Colonic mucosa (tissue), 4 donors: ENCODE data around the gene BRF1. TPM values are rescaled to one million over a fixed set of nuclear protein-coding genes. Genes with fewer than 3 reads are reported as not detected.

Experiments used
- DNase-seq: peaks from one replicate; pipeline ENCODE4 v3.0.0-alpha.2; 2020
- H3K27ac ChIP-seq: fragments of 200-600 bp; one replicate; pipeline ENCODE4 v1.8.0; 2021
- H3K27me3 ChIP-seq: fragments of 200-600 bp; one replicate; pipeline ENCODE4 v1.8.0; 2021
- H3K36me3 ChIP-seq: fragments of 200-600 bp; one replicate; pipeline ENCODE4 v1.8.0; 2021
- H3K4me1 ChIP-seq: fragments of 200-600 bp; one replicate; pipeline ENCODE4 v1.8.0; 2021; ENCODE audit warnings: mild to moderate bottlenecking
- H3K4me3 ChIP-seq: fragments of 200-600 bp; one replicate; pipeline ENCODE4 v1.8.0; 2021
- H3K9ac ChIP-seq, 2 donors: one replicate each; pipeline ENCODE4 v1.7.0; 2013; ENCODE audit warnings: control low read depth in 2 of 2, low read depth in 2 of 2, low read length in 2 of 2
- H3K9me3 ChIP-seq: fragments of 200-600 bp; one replicate; pipeline ENCODE4 v1.8.0; 2021
- CTCF ChIP-seq: fragments of 200-600 bp; IDR thresholded peaks from one replicate; pipeline ENCODE4 v1.8.0; 2022; ENCODE audit warnings: antibody characterized with exemption, mild to moderate bottlenecking
- intact Hi-C: fragments of 100-400 bp; cut with DNase I; formaldehyde crosslinking; loops from one replicate; pipeline ENCODE4 v1.14.1; 2022
- total RNA-seq, 2 donors: library from RNA; stranded (reverse); fragmentation: NEBNext Ultra II Directional in 1 of 2; extraction: Animal tissue kit (Norgen Biotek cat#: 25700) in 1 of 2; gene quantifications; one replicate each; pipeline ENCODE4 v1.2.1, GENCODE V29; 2021
- donor health status: healthy.
- donor health status: DM: no; HTN: no; CAD: no.
- donor health status: DM: no; HTN: no; CAD: no.

BRF1 gene
- total RNA-seq, 2 donors from 2014 or later = 27.2 to 40.6 TPM

- peaks cover 5% of the 10 kb centered on the region for H3K4me1 ChIP-seq
- peaks cover 42% of the 10 kb centered on the region for H3K27me3 ChIP-seq
- H3K4me3 ChIP-seq = no peak overlapping the region
- H3K36me3 ChIP-seq = no peaks in the 10 kb centered on the region
- intact Hi-C loops = loop anchor here (2.0 to 10.0 kb wide), 3 partner anchors 67 to 324 kb away; partner anchors contain the start of gene TMEM121
- H3K27ac ChIP-seq = no peak overlapping the region
- no peaks in the 10 kb centered on the region for H3K9me3 ChIP-seq
- no peak for DNase-seq
- no peak for TF ChIP-seq CTCF
- H3K9ac ChIP-seq = no peak overlapping the region
Measured at GRCh38 chr14:105200641-105201040, 100.2 kb downstream of the BRF1 start.

DNA sequence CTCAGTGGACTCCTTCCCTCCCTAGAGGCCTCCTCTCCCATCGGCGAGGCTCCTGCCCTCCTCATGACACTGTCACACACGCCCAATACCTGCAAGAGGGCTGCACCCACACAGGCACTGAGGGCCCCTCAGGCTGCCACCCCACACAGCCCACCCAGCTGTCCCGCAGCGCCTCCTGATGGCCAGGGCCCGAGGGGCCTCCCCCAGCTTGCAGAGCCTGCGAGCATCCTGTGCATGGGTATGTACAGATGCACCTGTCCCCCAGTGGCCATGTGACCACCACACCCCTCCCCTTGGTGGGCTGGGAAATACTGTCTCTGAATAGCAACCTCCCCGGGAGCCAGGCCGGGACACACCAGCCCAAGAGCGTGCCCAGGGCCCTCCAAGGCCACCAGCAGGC, 100.7 kb downstream of the BRF1 start:
- intact Hi-C loops = loop anchor here (2.0 to 10.0 kb wide), 3 partner anchors 67 to 325 kb away; partner anchors contain the start of gene TMEM121
- TF ChIP-seq CTCF = no peak
- no peak for DNase-seq
- no peaks in the 10 kb centered on the region for H3K36me3 ChIP-seq
- no peak overlapping the region for H3K27ac ChIP-seq
- H3K9ac ChIP-seq = no peak overlapping the region
- peaks cover 5% of the 10 kb centered on the region for H3K4me1 ChIP-seq
- peaks cover 44% of the 10 kb centered on the region for H3K27me3 ChIP-seq
- no peak overlapping the region for H3K4me3 ChIP-seq
- no peaks in the 10 kb centered on the region for H3K9me3 ChIP-seq

GRCh38 chr14:105199093-105199492, 101.7 kb downstream of the BRF1 start:
- no peak overlapping the region for H3K27ac ChIP-seq
- DNase-seq = no peak

DNA sequence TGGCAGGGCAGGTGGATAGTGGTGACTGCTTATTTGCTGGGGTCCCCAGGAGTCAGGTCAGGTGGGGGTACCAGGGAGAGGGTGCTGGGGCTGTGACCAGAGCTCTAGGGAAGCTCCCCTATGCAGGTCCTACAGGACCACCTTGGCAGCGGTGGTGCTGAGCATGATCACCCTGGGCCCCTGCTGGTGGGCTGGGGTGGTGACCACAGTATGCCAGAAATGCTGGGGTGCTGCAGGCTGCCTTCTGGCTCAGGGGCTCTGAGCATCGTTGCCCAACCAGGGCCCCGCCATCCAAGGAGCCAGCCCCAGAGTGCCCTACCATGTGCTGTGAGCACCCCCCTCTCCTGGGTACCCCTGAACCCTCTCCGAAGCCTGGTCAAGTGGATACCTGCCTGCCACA, 102.2 kb downstream of the BRF1 start:
- intact Hi-C loops = no loop called here
- H3K4me1 ChIP-seq = no peaks in the 10 kb centered on the region

More at GRCh38 chr14:105199093-105199492, 101.7 kb downstream of the BRF1 start:
- intact Hi-C loops = no loop called here
- H3K4me3 ChIP-seq = no peak overlapping the region
- peaks cover 44% of the 10 kb centered on the region for H3K27me3 ChIP-seq
- no peak for TF ChIP-seq CTCF
- H3K9ac ChIP-seq = no peak overlapping the region
- no peaks in the 10 kb centered on the region for H3K36me3 ChIP-seq
- no peaks in the 10 kb centered on the region for H3K9me3 ChIP-seq
- no peaks in the 10 kb centered on the region for H3K4me1 ChIP-seq

DNA sequence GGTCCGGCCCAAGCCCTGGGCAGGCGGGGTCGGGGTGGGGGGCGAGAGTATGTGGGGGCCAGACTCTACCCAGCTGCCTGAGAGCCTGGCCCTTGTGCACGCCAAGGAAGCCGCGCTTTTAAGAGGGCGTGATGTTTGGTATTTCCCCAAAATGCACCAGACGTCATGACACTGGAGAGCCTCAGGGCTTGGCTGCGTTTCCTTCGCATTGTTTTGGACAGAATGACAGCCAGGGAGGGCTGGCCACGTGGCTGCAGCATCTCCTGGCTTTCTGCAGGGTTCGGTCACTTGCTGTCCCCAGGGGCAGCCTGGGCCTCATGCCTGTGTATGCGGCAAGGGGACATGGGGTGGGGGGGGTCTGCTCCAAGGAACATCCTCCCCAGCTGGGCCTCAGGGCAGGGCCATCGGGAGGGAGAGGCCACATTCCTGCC, 103.6 kb downstream of the BRF1 start:
- no peaks in the 10 kb centered on the region for H3K4me1 ChIP-seq
- H3K9me3 ChIP-seq = no peaks in the 10 kb centered on the region
- H3K27ac ChIP-seq = no peak overlapping the region
- DNase-seq = no peak
- no peaks in the 10 kb centered on the region for H3K36me3 ChIP-seq
- TF ChIP-seq CTCF = no peak
- H3K4me3 ChIP-seq = no peak overlapping the region
- H3K27me3 ChIP-seq = peaks cover 44% of the 10 kb centered on the region
- intact Hi-C loops = no loop called here
- H3K9ac ChIP-seq = no peak overlapping the region

More for the DNA sequence above, 102.2 kb downstream of the BRF1 start:
- H3K36me3 ChIP-seq = no peaks in the 10 kb centered on the region
- H3K4me3 ChIP-seq = no peak overlapping the region
- no peaks in the 10 kb centered on the region for H3K9me3 ChIP-seq
- no peak for DNase-seq
- peak overlapping the region; percentile 2 for H3K27ac ChIP-seq
- no peak overlapping the region for H3K9ac ChIP-seq
- peaks cover 44% of the 10 kb centered on the region for H3K27me3 ChIP-seq
- TF ChIP-seq CTCF = no peak
